Gastroesophageal sphincter (tissue), 4 donors: ENCODE results near the gene GUCA1A. TPM values are rescaled to one million over a fixed set of nuclear protein-coding genes. Genes with fewer than 3 reads are reported as not detected.

Experiments used
- ATAC-seq: fragments of 150-250 bp; one replicate; pipeline ENCODE4 v1.9.1; 2016; ENCODE audit warnings: mild to moderate bottlenecking, moderate library complexity
- H3K27ac ChIP-seq, 4 donors: fragments of 200-600 bp; sonication (generic) in 3 of 4; 1 replicate in 3 of 4; 2 replicates in 1 of 4; pipeline ENCODE4 v1.5.1; 2016 to 2019
- H3K27me3 ChIP-seq: fragments of 200-600 bp; sonication (generic); one replicate; pipeline ENCODE4 v1.5.1; 2019
- H3K36me3 ChIP-seq, 2 donors: fragments of 200-600 bp; sonication (generic); one replicate each; pipeline ENCODE4 v1.5.1; 2019; ENCODE audit warnings: control low read depth in 1 of 2
- H3K4me1 ChIP-seq, 3 donors: fragments of 200-600 bp; sonication (generic); 1 replicate in 2 of 3; 2 replicates in 1 of 3; pipeline ENCODE4 v1.5.1; 2016 to 2019; ENCODE audit warnings: control low read depth in 2 of 3
- H3K4me3 ChIP-seq, 2 donors: fragments of 200-600 bp; sonication (generic); one replicate each; pipeline ENCODE4 v1.5.1; 2019; ENCODE audit warnings: mild to moderate bottlenecking in 1 of 2, moderate library complexity in 1 of 2
- H3K9me3 ChIP-seq, 3 donors: fragments of 200-600 bp; sonication (generic); one replicate each; pipeline ENCODE4 v1.5.1; 2017 to 2019; ENCODE audit warnings: control low read depth in 2 of 3
- EP300 ChIP-seq: sonication (generic); formaldehyde crosslinking; IDR thresholded peaks from one replicate; pipeline ENCODE4 v1.6.1; 2017; ENCODE audit warnings: antibody characterized with exemption, mild to moderate bottlenecking
- POLR2A ChIP-seq, 2 donors: fragments of 450-650 bp; IDR thresholded peaks; one replicate each; pipeline ENCODE4 v1.6.1; 2017; ENCODE audit warnings: antibody characterized with exemption in 2 of 2, mild to moderate bottlenecking in 2 of 2, moderate library complexity in 1 of 2
- POLR2AphosphoS5 ChIP-seq: sonication (generic); formaldehyde crosslinking; IDR thresholded peaks from one replicate; pipeline ENCODE4 v1.6.1; 2017; ENCODE audit warnings: antibody characterized with exemption
- WGBS, 2 donors: methylation state at CpG; one replicate each; pipeline ENCODE4 v1.1.5; 2018; ENCODE audit warnings: low coverage in 1 of 2; 5-methylcytosine and 5-hydroxymethylcytosine counted together
- total RNA-seq, 4 donors: library from RNA; depleted of rRNA; stranded (reverse); fragments of >200 nt; gene quantifications; one replicate each; pipeline ENCODE4 v1.1.0, GENCODE V29; 2016
- TF ChIP-seq, protein P1 (sequence below), 4 experiments: fragments of 200-600 bp in 2 of 4; fragments of 450-650 bp in 2 of 4; sonication (generic) in 1 of 4; IDR thresholded peaks; one replicate each; pipeline ENCODE4 v1.5.1; 2017 to 2019; ENCODE audit warnings: antibody characterized with exemption in 4 of 4, mild to moderate bottlenecking in 2 of 4, moderate library complexity in 2 of 4

GUCA1A gene
- total RNA-seq, 4 donors from 2014 or later, result 0.46 TPM; not detected in 3

DNA sequence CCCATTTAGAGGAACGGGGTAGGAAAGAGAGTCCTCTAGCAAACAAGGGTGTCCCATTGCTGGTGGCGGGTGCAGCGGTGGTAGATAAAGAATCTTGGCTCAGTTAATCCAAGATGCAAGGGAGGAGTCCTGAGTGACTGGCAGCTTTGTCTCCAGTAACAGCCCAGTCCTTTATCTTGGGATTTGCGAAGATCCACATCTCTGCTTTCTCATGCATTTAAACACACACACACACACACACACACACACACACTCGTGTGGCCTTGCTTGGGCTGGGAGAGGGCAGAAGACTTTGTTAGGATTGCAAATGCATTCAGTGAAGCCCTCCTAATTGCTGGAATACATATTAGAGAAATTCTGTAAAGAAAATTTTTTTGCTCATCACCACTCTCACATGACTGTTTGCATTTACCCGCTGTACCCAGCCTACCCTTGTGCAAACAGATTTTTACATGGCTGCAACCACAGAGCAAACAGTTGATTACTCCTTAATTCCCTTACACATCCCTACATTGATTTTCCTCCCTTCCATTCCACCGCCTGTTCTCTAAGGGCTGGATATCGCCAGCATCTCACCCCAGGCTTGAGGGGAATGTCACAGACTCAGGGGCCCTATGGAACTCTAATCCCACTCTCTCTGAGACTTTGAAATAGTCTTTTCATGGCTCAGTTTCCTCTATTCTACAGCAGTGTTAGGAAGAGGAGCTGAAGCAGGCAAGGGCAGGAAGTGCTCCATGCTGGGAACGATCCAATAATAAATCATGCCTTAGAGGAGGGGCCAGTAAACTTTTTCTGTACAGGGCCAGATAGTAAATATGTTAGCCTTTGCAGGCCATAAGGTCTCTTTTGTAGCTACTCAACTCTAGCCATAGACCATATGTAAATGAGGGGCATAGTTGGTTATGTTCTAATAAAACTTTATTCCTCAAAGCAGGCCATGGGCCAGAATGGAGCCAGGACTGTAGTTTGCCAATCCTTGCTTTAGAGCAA is 34.2 kb upstream of the GUCA1A start:
- TF ChIP-seq EP300, result no peak
- TF ChIP-seq, protein P1, sequence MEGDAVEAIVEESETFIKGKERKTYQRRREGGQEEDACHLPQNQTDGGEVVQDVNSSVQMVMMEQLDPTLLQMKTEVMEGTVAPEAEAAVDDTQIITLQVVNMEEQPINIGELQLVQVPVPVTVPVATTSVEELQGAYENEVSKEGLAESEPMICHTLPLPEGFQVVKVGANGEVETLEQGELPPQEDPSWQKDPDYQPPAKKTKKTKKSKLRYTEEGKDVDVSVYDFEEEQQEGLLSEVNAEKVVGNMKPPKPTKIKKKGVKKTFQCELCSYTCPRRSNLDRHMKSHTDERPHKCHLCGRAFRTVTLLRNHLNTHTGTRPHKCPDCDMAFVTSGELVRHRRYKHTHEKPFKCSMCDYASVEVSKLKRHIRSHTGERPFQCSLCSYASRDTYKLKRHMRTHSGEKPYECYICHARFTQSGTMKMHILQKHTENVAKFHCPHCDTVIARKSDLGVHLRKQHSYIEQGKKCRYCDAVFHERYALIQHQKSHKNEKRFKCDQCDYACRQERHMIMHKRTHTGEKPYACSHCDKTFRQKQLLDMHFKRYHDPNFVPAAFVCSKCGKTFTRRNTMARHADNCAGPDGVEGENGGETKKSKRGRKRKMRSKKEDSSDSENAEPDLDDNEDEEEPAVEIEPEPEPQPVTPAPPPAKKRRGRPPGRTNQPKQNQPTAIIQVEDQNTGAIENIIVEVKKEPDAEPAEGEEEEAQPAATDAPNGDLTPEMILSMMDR (IDR thresholded peaks at IDR 0.05), result no peak
- no peak for TF ChIP-seq POLR2A (IDR thresholded peaks at IDR 0.05)
- TF ChIP-seq POLR2AphosphoS5, result no peak
- peaks cover 0 to 14% (median 8%) of the 10 kb centered on the region in 3 donors for H3K4me1 ChIP-seq
- peaks cover 32% of the 10 kb centered on the region for H3K27me3 ChIP-seq
- no peak for ATAC-seq
- no peaks in the 10 kb centered on the region for H3K36me3 ChIP-seq
- H3K27ac ChIP-seq, result no peak overlapping the region
- 61 to 68% methylated on average over 4 to 7 of the region's 9 CpGs for WGBS, 2 donors
- H3K9me3 ChIP-seq, result no peaks in the 10 kb centered on the region
- no peak overlapping the region for H3K4me3 ChIP-seq

DNA sequence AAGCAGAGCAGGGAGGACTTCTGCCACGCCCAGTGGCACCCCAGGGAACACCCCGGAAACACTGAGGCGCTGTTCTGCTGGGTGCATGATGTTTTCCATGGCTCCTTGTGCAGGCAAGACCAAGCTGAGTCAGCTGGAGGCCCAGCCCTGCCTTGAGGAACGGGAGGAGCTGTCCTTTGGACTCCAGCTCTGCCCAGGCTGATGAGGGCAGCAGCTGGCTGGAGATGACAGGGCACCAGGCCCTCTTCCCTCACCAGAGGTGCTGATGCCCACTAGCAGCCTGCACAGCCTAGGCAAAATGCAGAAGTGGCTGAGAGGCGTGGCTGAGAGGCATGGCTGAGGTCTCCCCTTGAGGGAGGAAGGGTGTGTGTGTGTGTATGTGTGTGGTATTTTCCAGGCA is 33.1 kb upstream of the GUCA1A start:
- H3K36me3 ChIP-seq, result no peaks in the 10 kb centered on the region
- ATAC-seq, result no peak
- no peak overlapping the region for H3K27ac ChIP-seq
- no peak overlapping the region for H3K4me3 ChIP-seq
- no peak for TF ChIP-seq POLR2A (IDR thresholded peaks at IDR 0.05)
- TF ChIP-seq EP300, result no peak
- TF ChIP-seq POLR2AphosphoS5, result no peak
- TF ChIP-seq, protein P1 (IDR thresholded peaks at IDR 0.05), result no peak
- WGBS, 2 donors, result 100% methylated on average over 1 of the region's 5 CpGs; no CpG with 5 or more reads in 1 of the 2 donors
- H3K9me3 ChIP-seq, result no peaks in the 10 kb centered on the region
- peaks cover 43% of the 10 kb centered on the region for H3K27me3 ChIP-seq
- H3K4me1 ChIP-seq, result peaks cover 0 to 14% (median 8%) of the 10 kb centered on the region in 3 donors

DNA sequence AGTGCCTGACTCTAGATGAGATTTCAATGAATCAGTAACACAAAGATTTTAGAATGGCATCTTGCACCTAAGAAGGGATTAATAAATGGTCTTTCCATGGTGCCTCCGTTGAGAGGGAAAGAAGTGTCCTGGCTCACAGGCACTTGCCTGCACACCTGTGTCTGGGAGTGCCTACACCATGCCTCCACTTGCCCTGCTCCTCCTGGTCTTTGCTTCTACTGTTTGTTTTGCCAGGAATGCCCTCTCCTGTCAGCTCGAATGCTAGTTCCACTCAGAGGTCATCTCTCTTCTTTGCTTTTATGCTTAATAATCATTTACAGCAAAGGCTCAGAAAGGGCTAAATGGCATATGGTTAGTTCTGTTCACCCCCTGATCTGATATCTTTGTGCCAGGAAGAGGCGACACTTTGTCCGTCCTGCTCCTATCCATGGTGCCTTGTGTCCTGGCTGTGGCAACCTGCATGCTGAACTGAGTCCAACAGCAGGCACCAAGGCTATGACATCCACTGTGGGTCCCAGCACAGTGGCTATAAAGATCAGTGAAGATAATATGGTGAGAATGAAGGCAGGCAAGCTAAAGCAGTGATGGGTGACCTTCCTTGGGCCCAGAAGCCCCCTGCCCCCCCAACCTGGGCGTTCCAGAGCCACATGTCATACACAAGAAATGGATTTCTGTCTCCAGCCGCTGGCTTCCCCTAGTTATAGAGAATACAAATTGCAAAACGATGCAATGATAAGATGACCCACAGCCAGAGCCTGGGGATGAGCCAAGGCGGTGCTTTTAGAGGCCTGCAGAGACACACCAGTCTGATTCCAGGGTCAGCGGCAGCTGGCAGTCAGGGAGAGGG is 32.2 kb upstream of the GUCA1A start:
- H3K4me3 ChIP-seq, result no peak overlapping the region

GRCh38 chr6:42141603-42142117 is 31.5 kb upstream of the GUCA1A start:
- H3K27ac ChIP-seq, result peak overlapping the region in 3 of 4 donors; percentile 53 to 70 (median 67)
- TF ChIP-seq, protein P1 (IDR thresholded peaks at IDR 0.05), result no peak
- TF ChIP-seq EP300, result no peak
- no peak for TF ChIP-seq POLR2A (IDR thresholded peaks at IDR 0.05)
- TF ChIP-seq POLR2AphosphoS5, result no peak
- 38 to 50% methylated on average over 2 to 6 of the region's 13 CpGs for WGBS, 2 donors
- H3K4me1 ChIP-seq, result peaks cover 0 to 14% (median 8%) of the 10 kb centered on the region in 3 donors
- H3K36me3 ChIP-seq, result no peaks in the 10 kb centered on the region
- peak overlapping the region in 1 of 2 donors; percentile 53 for H3K4me3 ChIP-seq
- H3K9me3 ChIP-seq, result no peaks in the 10 kb centered on the region
- no peak for ATAC-seq
- peaks cover 52% of the 10 kb centered on the region for H3K27me3 ChIP-seq

More for the DNA sequence above, 32.2 kb upstream of the GUCA1A start:
- no peaks in the 10 kb centered on the region for H3K36me3 ChIP-seq
- TF ChIP-seq, protein P1 (IDR thresholded peaks at IDR 0.05), result no peak
- no peak for TF ChIP-seq POLR2A (IDR thresholded peaks at IDR 0.05)
- TF ChIP-seq EP300, result no peak
- no peak for TF ChIP-seq POLR2AphosphoS5
- peaks cover 52% of the 10 kb centered on the region for H3K27me3 ChIP-seq
- ATAC-seq, result peak; percentile 12
- no peaks in the 10 kb centered on the region for H3K9me3 ChIP-seq
- peaks cover 0 to 14% (median 8%) of the 10 kb centered on the region in 3 donors for H3K4me1 ChIP-seq
- 78 to 82% methylated on average over 6 to 8 of the region's 9 CpGs for WGBS, 2 donors
- H3K27ac ChIP-seq, result peak overlapping the region in 1 of 4 donors; percentile 67
